DND-41 (cell line): ENCODE measurements around the gene MRNIP.

Experiments used
- ATAC-seq: fragments of 200-7000 bp; cut with Tn5 transposase; 3 replicates; pipeline ENCODE4 v1.9.1; 2021; ENCODE audit warnings: low read depth; ENCODE audit not compliant: insufficient read depth
- DNase-seq: peaks from one replicate; pipeline ENCODE4 v3.0.0-alpha.2; 2020
- H2AFZ ChIP-seq: 2 replicates; pipeline ENCODE4 v1.6.0; 2012; ENCODE audit warnings: low read depth, low read length
- H3K27ac ChIP-seq: 2 replicates; pipeline ENCODE4 v1.5.1; 2012; ENCODE audit warnings: low read length, inconsistent platforms
- H3K27me3 ChIP-seq: fragments of 200-600 bp; sonication (generic); 2 replicates; pipeline ENCODE4 v1.6.0; 2012; ENCODE audit warnings: low read length, mild to moderate bottlenecking, inconsistent platforms; ENCODE audit not compliant: insufficient read depth, poor library complexity
- H3K36me3 ChIP-seq: 2 replicates; pipeline ENCODE4 v1.5.1; 2012; ENCODE audit warnings: low read length, inconsistent platforms; ENCODE audit not compliant: insufficient read depth
- H3K4me1 ChIP-seq: 2 replicates; pipeline ENCODE4 v1.5.1; 2012; ENCODE audit warnings: mild to moderate bottlenecking, low read length; ENCODE audit not compliant: insufficient read depth
- H3K4me2 ChIP-seq: 2 replicates; pipeline ENCODE4 v1.6.0; 2012; ENCODE audit warnings: mild to moderate bottlenecking, moderate library complexity, low read length, inconsistent platforms; ENCODE audit not compliant: insufficient read depth
- H3K4me3 ChIP-seq, 2 experiments: fragments of 200-600 bp in 1 of 2; shearing (Covaris generic) in 1 of 2; 2 replicates each; pipeline ENCODE4 v1.5.1; 2012 to 2016; ENCODE audit warnings: inconsistent platforms in 2 of 2, low read length in 2 of 2, mild to moderate bottlenecking in 2 of 2, low read depth in 1 of 2, moderate library complexity in 1 of 2
- H3K79me2 ChIP-seq: 2 replicates; pipeline ENCODE4 v1.6.0; 2012; ENCODE audit warnings: low read length, inconsistent platforms; ENCODE audit not compliant: insufficient read depth
- H3K9ac ChIP-seq: 2 replicates; pipeline ENCODE4 v1.6.0; 2012; ENCODE audit warnings: low read depth, mild to moderate bottlenecking, inconsistent platforms, low read length, moderate library complexity
- H3K9me3 ChIP-seq: 2 replicates; pipeline ENCODE4 v1.5.1; 2012; ENCODE audit warnings: low read length, moderate library complexity, mild to moderate bottlenecking, inconsistent platforms; ENCODE audit not compliant: insufficient read depth, severe bottlenecking
- H4K20me1 ChIP-seq: 2 replicates; pipeline ENCODE4 v1.6.0; 2012; ENCODE audit warnings: low read length; ENCODE audit not compliant: insufficient read depth
- EZH2 ChIP-seq: IDR thresholded peaks from 3 replicates; pipeline ENCODE4 v1.6.1; 2012; ENCODE audit warnings: borderline replicate concordance, low read depth, mild to moderate bottlenecking, moderate library complexity, low read length, inconsistent platforms; ENCODE audit not compliant: severe bottlenecking
- TF ChIP-seq, protein P1 (sequence below): IDR thresholded peaks from 2 replicates; pipeline ENCODE4 v1.5.1; 2012; ENCODE audit warnings: borderline replicate concordance, low read length, moderate library complexity, mild to moderate bottlenecking; ENCODE audit not compliant: poor library complexity, severe bottlenecking; ENCODE audit errors: extremely low read depth

The MRNIP gene

DNA sequence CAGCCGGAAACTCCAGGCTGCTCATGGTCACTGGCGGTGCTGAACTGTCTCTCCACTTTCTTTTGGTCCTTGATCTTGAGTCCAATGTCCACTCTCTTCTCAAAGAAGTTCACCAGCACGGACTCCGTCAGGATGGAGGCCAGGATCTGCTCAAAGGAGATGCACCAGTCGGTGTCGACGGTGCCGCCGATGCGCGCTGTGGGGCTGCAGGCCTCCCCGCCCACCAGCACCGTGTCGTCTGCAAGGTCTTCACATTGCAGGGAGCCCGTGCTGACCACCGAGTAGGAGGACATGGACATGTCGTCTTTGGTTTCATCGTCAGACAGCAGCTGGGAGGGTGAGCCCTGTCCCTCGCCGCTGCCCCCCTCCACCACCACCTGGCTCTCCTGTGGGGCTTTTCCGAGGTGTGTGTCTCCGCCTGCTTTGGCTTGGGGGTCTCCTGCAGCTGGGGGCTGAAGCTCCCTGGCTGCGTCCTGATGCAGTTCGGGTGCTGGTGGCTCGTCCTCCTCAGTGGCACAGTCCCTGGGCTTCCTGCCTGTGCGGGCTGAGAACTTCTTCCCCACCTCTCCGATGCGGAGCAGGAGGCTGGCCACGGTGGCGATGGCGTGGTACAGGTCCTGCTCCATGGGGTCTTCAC, 5.0 kb upstream of the MRNIP start:
- H3K9me3 ChIP-seq: no peaks in the 10 kb centered on the region
- H3K79me2 ChIP-seq: no peaks in the 10 kb centered on the region
- H3K4me1 ChIP-seq: peaks cover 15% of the 10 kb centered on the region
- no peak overlapping the region for H3K4me3 ChIP-seq
- DNase-seq (no peak), ATAC-seq (no peak)
- H3K4me2 ChIP-seq: no peak overlapping the region
- H4K20me1 ChIP-seq: no peaks in the 10 kb centered on the region
- no peak for TF ChIP-seq EZH2
- TF ChIP-seq, protein P1, sequence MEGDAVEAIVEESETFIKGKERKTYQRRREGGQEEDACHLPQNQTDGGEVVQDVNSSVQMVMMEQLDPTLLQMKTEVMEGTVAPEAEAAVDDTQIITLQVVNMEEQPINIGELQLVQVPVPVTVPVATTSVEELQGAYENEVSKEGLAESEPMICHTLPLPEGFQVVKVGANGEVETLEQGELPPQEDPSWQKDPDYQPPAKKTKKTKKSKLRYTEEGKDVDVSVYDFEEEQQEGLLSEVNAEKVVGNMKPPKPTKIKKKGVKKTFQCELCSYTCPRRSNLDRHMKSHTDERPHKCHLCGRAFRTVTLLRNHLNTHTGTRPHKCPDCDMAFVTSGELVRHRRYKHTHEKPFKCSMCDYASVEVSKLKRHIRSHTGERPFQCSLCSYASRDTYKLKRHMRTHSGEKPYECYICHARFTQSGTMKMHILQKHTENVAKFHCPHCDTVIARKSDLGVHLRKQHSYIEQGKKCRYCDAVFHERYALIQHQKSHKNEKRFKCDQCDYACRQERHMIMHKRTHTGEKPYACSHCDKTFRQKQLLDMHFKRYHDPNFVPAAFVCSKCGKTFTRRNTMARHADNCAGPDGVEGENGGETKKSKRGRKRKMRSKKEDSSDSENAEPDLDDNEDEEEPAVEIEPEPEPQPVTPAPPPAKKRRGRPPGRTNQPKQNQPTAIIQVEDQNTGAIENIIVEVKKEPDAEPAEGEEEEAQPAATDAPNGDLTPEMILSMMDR: no peak
- H3K27ac ChIP-seq: no peak overlapping the region
- H2AFZ ChIP-seq: no peak overlapping the region
- H3K36me3 ChIP-seq: peaks cover 61% of the 10 kb centered on the region
- no peaks in the 10 kb centered on the region for H3K27me3 ChIP-seq
- H3K9ac ChIP-seq: no peak overlapping the region

DNA sequence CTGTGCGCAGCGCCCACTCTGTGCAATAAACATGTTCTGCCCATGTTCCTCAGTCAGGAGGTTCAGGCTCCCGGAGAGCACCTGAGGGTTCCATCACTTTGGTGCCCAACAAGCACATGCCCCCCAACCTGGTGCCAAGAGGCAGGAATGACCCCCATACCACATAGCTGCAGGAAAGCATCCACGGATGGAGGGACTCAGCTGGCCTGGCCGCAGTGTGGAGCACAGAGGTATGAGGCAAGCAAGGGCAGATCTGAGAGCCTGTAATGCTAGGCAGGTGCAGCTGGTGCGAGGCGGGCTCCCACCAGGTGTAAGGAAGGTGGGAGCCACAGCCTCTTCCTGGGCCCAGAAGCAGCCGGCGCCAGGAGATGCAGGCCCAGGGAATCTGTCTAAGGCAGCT, 4.3 kb upstream of the MRNIP start:
- ATAC-seq (no peak), DNase-seq (no peak)
- Histone ChIP-seq H3K27me3 (no peaks in the 10 kb centered on the region), H3K36me3 (peaks cover 56% of the 10 kb centered on the region), H3K4me1 (peaks cover 20% of the 10 kb centered on the region), H2AFZ (no peak overlapping the region), H3K79me2 (peaks cover 2% of the 10 kb centered on the region; the same call in 1 of the 2 replicates), H3K9ac (no peak overlapping the region), H4K20me1 (no peaks in the 10 kb centered on the region), H3K4me2 (no peak overlapping the region), H3K4me3 (no peak overlapping the region), H3K27ac (no peak overlapping the region), H3K9me3 (no peaks in the 10 kb centered on the region)
- TF ChIP-seq, protein P1: no peak
- TF ChIP-seq EZH2: no peak

DNA sequence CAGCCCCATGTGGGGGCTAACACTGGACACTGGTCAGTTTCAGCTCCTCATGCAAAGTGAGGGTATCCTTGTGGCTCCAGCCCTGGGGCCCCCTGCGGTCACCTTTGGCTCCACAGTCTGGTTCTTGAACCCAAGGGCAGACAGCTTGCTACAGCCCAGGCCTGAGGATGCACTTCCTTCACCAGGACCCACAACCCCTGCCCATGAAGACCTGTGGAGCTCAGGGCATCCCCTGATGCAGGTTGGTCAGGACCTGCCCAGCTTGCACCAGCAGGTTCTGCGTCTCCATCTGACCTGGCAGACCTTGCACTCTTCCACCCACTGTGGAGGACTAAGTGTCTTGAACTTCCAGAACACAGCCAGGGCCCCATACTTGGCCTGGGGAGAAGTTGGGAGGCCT, 3.7 kb upstream of the MRNIP start:
- peaks cover 2% of the 10 kb centered on the region; the same call in 1 of the 2 replicates for H3K79me2 ChIP-seq
- peaks cover 50% of the 10 kb centered on the region for H3K36me3 ChIP-seq
- H3K4me3 ChIP-seq: no peak overlapping the region
- no peaks in the 10 kb centered on the region for H4K20me1 ChIP-seq
- DNase-seq: no peak
- H3K4me2 ChIP-seq: no peak overlapping the region
- H3K4me1 ChIP-seq: peaks cover 26% of the 10 kb centered on the region
- H3K9ac ChIP-seq: no peak overlapping the region
- TF ChIP-seq, protein P1: no peak
- no peak for TF ChIP-seq EZH2
- no peak for ATAC-seq
- H3K27ac ChIP-seq: no peak overlapping the region
- no peaks in the 10 kb centered on the region for H3K27me3 ChIP-seq
- no peak overlapping the region for H2AFZ ChIP-seq
- no peaks in the 10 kb centered on the region for H3K9me3 ChIP-seq
